Panc1 (cell line): ENCODE data around the gene RAB4A. TPM values are rescaled to one million over a fixed set of nuclear protein-coding genes. Genes with fewer than 3 reads are reported as not detected.

Experiments used
- ATAC-seq: fragments of 200-7000 bp; cut with Tn5 transposase; 2 replicates; pipeline ENCODE4 v1.9.1; 2020; ENCODE audit warnings: mild to moderate bottlenecking, moderate library complexity
- BruUV-seq: library from RNA; stranded (reverse); fragments of 400-500 nt; replicated peaks from 2 replicates; lab custom pipeline; 2021; lab: Mats Ljungman, UMichigan
- CTCF ChIA-PET: fragments of 300-600 bp; sonication (Branson Sonifier 250); formaldehyde crosslinking; loops from one replicate; lab custom pipeline; 2022; ENCODE audit warnings: antibody characterized with exemption; lab: Charles Lee
- POLR2A ChIA-PET: fragments of 300-600 bp; sonication (Branson Sonifier 250); formaldehyde crosslinking; loops from one replicate; lab custom pipeline; 2022; ENCODE audit warnings: antibody characterized with exemption; lab: Charles Lee
- DNase-seq: peaks from one replicate; pipeline ENCODE4 v3.0.0-alpha.2; 2010; ENCODE audit warnings: low read depth, low spot score
- H3K27ac ChIP-seq: 2 replicates; pipeline ENCODE4 v1.5.1; 2011; ENCODE audit warnings: mild to moderate bottlenecking, low read length, inconsistent platforms
- H3K27me3 ChIP-seq: fragments of 200-500 bp; sonication (Bioruptor generic); 2 replicates; pipeline ENCODE4 v1.6.0; 2014; ENCODE audit warnings: low read length, inconsistent platforms; ENCODE audit not compliant: control insufficient read depth, insufficient read depth
- H3K36me3 ChIP-seq: fragments of 200-500 bp; sonication (Bioruptor generic); 2 replicates; pipeline ENCODE4 v1.5.1; 2014; ENCODE audit warnings: inconsistent platforms, mild to moderate bottlenecking, low read length, moderate library complexity; ENCODE audit not compliant: control insufficient read depth, insufficient read depth
- H3K4me1 ChIP-seq: 2 replicates; pipeline ENCODE4 v1.5.1; 2011; ENCODE audit warnings: inconsistent platforms, mild to moderate bottlenecking, low read length, moderate library complexity; ENCODE audit not compliant: control insufficient read depth, insufficient read depth
- H3K4me3 ChIP-seq, 2 experiments: 2 replicates each; pipeline ENCODE4 v1.5.1; 2011 to 2012; ENCODE audit warnings: low read depth in 2 of 2, low read length in 2 of 2, mild to moderate bottlenecking in 2 of 2, inconsistent platforms in 1 of 2, moderate library complexity in 1 of 2
- H3K9me3 ChIP-seq: fragments of 200-500 bp; sonication (Bioruptor generic); 2 replicates; pipeline ENCODE4 v1.5.1; 2014; ENCODE audit warnings: low read depth, mild to moderate bottlenecking, inconsistent platforms, low read length, moderate library complexity; ENCODE audit not compliant: control insufficient read depth, insufficient read depth
- CTCF ChIP-seq: fragments of 450-650 bp; IDR thresholded peaks from 2 replicates; pipeline ENCODE4 v1.5.1; 2017; ENCODE audit warnings: mild to moderate bottlenecking
- POLR2AphosphoS5 ChIP-seq: IDR thresholded peaks from 2 replicates; pipeline ENCODE4 v1.6.1; 2012; ENCODE audit warnings: mild to moderate bottlenecking, low read depth, low read length, moderate library complexity
- REST ChIP-seq, 2 experiments: IDR thresholded peaks; 2 replicates each; pipeline ENCODE4 v1.6.1; 2011 to 2012; ENCODE audit warnings: low read depth in 2 of 2, control low read depth in 1 of 2, low read length in 1 of 2, mild to moderate bottlenecking in 1 of 2, moderate library complexity in 1 of 2; ENCODE audit not compliant: insufficient read depth in 1 of 2
- SIN3A ChIP-seq: IDR thresholded peaks from 2 replicates; pipeline ENCODE4 v1.6.1; 2012; ENCODE audit warnings: low read depth, mild to moderate bottlenecking, low read length, moderate library complexity, borderline replicate concordance; ENCODE audit not compliant: insufficient read depth
- TCF7L2 ChIP-seq: IDR thresholded peaks from 2 replicates; pipeline ENCODE4 v1.6.1; 2011; ENCODE audit warnings: mild to moderate bottlenecking, low read depth, low read length, inconsistent platforms
- in situ Hi-C: cut with HindIII; loops from 2 replicates; pipeline ENCODE4 v1.10.0; 2016; ENCODE audit warnings: low sequenced_read_pairs, low pct_unique_long_range_greater_than_20kb
- intact Hi-C: fragments of 100-400 bp; cut with micrococcal nuclease; formaldehyde crosslinking; loops from one replicate; pipeline ENCODE4 v1.10.0; 2022; ENCODE audit not compliant: unreplicated experiment
- total RNA-seq: library from RNA; stranded (reverse); gene quantifications from one replicate; pipeline ENCODE4 v1.2.1, GENCODE V29; 2021; ENCODE audit not compliant: unreplicated experiment

Gene RAB4A
- total RNA-seq, 1 experiment from 2014 or later: 73.0 TPM

- DNase-seq (no peak), ATAC-seq (peak; percentile 58)
- Histone ChIP-seq H3K27me3 (no peaks in the 10 kb centered on the region), H3K9me3 (no peaks in the 10 kb centered on the region), H3K4me3 (no peak overlapping the region), H3K4me1 (peaks cover 28% of the 10 kb centered on the region), H3K36me3 (no peaks in the 10 kb centered on the region), H3K27ac (peak overlapping the region; percentile 14; the same call in 1 of the 2 replicates)
- no TSS peak for BruUV-seq
- TF ChIP-seq POLR2AphosphoS5 (no peak), TCF7L2 (peak; percentile 62), SIN3A (no peak)
- POLR2A ChIA-PET: no interaction called here
- in situ Hi-C loops: no loop called here
- intact Hi-C loops: no loop called here
- CTCF ChIA-PET: interaction anchor here (0.7 kb wide), 1 partner anchor 30 kb away, joined by 4 read pairs; no protein-coding TSS in a partner anchor
Measured at GRCh38 chr1:229225331-229225782, 45.6 kb upstream of the RAB4A start.

- in situ Hi-C loops (no loop called here), intact Hi-C loops (loop anchor here (1.0 kb wide), 1 partner anchor 492 kb away; no protein-coding TSS in a partner anchor)
- CTCF ChIA-PET: interaction anchor here (0.6 to 1.5 kb wide), 7 partner anchors 8 to 1149 kb away, joined by 3 to 5 read pairs (median 3); partner anchors contain the start of gene RHOU
- no TSS peak for BruUV-seq
- TF ChIP-seq POLR2AphosphoS5: no peak
- no peak for TF ChIP-seq REST (IDR thresholded peaks at IDR 0.05; ENCODE audit: insufficient read depth in 1 of 2, low read depth in 2 of 2, low read length in 1 of 2)
- TF ChIP-seq SIN3A: no peak
- no peak for TF ChIP-seq TCF7L2
- TF ChIP-seq CTCF: no peak
- Histone ChIP-seq H3K27me3 (no peaks in the 10 kb centered on the region), H3K4me1 (peaks cover 42% of the 10 kb centered on the region), H3K4me3 (no peak overlapping the region), H3K36me3 (no peaks in the 10 kb centered on the region), H3K9me3 (no peaks in the 10 kb centered on the region), H3K27ac (0 out of 2 replicates have a peak overlapping the region, but pooled peaks have one; percentile 18)
- DNase-seq: no peak
- no peak for ATAC-seq
- POLR2A ChIA-PET: interaction anchor here (0.7 kb wide), 1 partner anchor 24 kb away, joined by 3 read pairs; no protein-coding TSS in a partner anchor
Measured at GRCh38 chr1:229226796-229227195, 44.1 kb upstream of the RAB4A start.
